ENCODE results near the gene CLEC3B.

The CLEC3B gene

GRCh38 chr3:45057557-45057956 lies 31.5 kb downstream of the CLEC3B start:
- DNase-seq (ENCODE audit: low read depth in 1 of 2, low spot score in 1 of 2): no peak

GRCh38 chr3:45059132-45059531 lies 33.0 kb downstream of the CLEC3B start:
- no peak overlapping the region for H3K4me3 ChIP-seq (replicated peaks; ENCODE audit: insufficient read depth, low read length)
- no peak overlapping the region for H3K27ac ChIP-seq (replicated peaks)
- TF ChIP-seq REST (IDR thresholded peaks at IDR 0.05; ENCODE audit: insufficient replicate concordance, low read depth): no peak
- no peak for TF ChIP-seq POLR2AphosphoS5 (IDR thresholded peaks at IDR 0.05; ENCODE audit: low read depth)
- TF ChIP-seq GABPA (IDR thresholded peaks at IDR 0.05; ENCODE audit: low read depth): no peak
- TF ChIP-seq SPI1 (IDR thresholded peaks at IDR 0.05; ENCODE audit: borderline replicate concordance, low read depth): no peak
- TF ChIP-seq, protein P1, sequence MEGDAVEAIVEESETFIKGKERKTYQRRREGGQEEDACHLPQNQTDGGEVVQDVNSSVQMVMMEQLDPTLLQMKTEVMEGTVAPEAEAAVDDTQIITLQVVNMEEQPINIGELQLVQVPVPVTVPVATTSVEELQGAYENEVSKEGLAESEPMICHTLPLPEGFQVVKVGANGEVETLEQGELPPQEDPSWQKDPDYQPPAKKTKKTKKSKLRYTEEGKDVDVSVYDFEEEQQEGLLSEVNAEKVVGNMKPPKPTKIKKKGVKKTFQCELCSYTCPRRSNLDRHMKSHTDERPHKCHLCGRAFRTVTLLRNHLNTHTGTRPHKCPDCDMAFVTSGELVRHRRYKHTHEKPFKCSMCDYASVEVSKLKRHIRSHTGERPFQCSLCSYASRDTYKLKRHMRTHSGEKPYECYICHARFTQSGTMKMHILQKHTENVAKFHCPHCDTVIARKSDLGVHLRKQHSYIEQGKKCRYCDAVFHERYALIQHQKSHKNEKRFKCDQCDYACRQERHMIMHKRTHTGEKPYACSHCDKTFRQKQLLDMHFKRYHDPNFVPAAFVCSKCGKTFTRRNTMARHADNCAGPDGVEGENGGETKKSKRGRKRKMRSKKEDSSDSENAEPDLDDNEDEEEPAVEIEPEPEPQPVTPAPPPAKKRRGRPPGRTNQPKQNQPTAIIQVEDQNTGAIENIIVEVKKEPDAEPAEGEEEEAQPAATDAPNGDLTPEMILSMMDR (IDR thresholded peaks at IDR 0.05; ENCODE audit: insufficient read depth, low read length): no peak
- DNase-seq (ENCODE audit: low read depth in 1 of 2, low spot score in 1 of 2): no peak
- H3K27me3 ChIP-seq (ENCODE audit: insufficient read depth, poor library complexity, severe bottlenecking): no peaks in the 10 kb centered on the region

More at GRCh38 chr3:45057557-45057956, 31.5 kb downstream of the CLEC3B start:
- H3K4me3 ChIP-seq (replicated peaks; ENCODE audit: insufficient read depth, low read length): no peak overlapping the region
- no peaks in the 10 kb centered on the region for H3K27me3 ChIP-seq (ENCODE audit: insufficient read depth, poor library complexity, severe bottlenecking)
- H3K27ac ChIP-seq (replicated peaks): no peak overlapping the region
- TF ChIP-seq REST (IDR thresholded peaks at IDR 0.05; ENCODE audit: insufficient replicate concordance, low read depth) (no peak), SPI1 (IDR thresholded peaks at IDR 0.05; ENCODE audit: borderline replicate concordance, low read depth) (no peak), GABPA (IDR thresholded peaks at IDR 0.05; ENCODE audit: low read depth) (no peak), POLR2AphosphoS5 (IDR thresholded peaks at IDR 0.05; ENCODE audit: low read depth) (no peak)
- TF ChIP-seq, protein P1 (IDR thresholded peaks at IDR 0.05; ENCODE audit: insufficient read depth, low read length): no peak

- Histone ChIP-seq H3K27ac (replicated peaks) (no peak overlapping the region), H3K4me3 (replicated peaks; ENCODE audit: insufficient read depth, low read length) (no peak overlapping the region), H3K27me3 (ENCODE audit: insufficient read depth, poor library complexity, severe bottlenecking) (no peaks in the 10 kb centered on the region)
- DNase-seq (ENCODE audit: low read depth in 1 of 2, low spot score in 1 of 2): no peak
- no peak for TF ChIP-seq REST (IDR thresholded peaks at IDR 0.05; ENCODE audit: insufficient replicate concordance, low read depth)
- TF ChIP-seq SPI1 (IDR thresholded peaks at IDR 0.05; ENCODE audit: borderline replicate concordance, low read depth): no peak
Measured at GRCh38 chr3:45060165-45060892, 34.2 kb downstream of the CLEC3B start.
